ENCODE data around the gene MRPS31. TPM values are rescaled to one million over a fixed set of nuclear protein-coding genes. Genes with fewer than 3 reads are reported as not detected.

MRPS31 gene
- 25.8 and 30.0 TPM in 2 replicates for total RNA-seq (2014; rRNA removed; shearing (Covaris generic))

DNA sequence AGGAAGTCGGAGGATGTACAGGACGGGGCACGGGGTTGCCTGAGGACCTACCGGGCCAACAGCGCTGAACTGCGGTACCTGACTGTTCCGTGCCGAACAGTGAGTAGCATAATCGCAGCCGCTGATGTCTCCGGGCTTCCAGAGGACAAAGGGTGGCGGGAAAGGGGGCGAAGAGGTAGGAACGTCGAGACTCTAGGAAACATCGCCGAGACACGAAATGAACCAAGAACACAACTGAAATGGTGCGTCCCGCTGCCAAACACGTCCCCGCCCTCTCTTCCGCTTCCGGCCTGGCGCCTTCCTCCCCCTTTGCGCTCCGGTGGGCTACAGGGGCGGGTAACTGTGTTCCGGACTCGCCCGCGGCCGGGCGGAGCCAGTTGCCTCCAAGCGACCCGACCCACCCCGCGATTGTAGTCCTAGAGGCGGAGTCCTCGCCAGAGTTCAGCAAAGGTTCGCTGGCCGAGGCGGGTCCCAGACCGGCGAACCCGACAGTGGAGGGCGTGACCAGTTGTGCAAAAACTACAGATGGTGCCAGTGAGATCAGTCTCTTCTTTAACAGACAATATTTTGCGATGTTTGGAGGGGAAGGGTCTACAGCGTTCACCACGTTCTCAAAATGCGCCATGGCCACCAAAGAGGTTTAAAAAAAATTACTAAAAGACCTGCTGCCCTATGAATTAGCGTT, at the start of gene MRPS31:
Gene MRPS31, minus strand, starts transcription at position 257 of the 685 bp plus-strand sequence. Its CDS starts 54 bp downstream, at position 203.

DNA sequence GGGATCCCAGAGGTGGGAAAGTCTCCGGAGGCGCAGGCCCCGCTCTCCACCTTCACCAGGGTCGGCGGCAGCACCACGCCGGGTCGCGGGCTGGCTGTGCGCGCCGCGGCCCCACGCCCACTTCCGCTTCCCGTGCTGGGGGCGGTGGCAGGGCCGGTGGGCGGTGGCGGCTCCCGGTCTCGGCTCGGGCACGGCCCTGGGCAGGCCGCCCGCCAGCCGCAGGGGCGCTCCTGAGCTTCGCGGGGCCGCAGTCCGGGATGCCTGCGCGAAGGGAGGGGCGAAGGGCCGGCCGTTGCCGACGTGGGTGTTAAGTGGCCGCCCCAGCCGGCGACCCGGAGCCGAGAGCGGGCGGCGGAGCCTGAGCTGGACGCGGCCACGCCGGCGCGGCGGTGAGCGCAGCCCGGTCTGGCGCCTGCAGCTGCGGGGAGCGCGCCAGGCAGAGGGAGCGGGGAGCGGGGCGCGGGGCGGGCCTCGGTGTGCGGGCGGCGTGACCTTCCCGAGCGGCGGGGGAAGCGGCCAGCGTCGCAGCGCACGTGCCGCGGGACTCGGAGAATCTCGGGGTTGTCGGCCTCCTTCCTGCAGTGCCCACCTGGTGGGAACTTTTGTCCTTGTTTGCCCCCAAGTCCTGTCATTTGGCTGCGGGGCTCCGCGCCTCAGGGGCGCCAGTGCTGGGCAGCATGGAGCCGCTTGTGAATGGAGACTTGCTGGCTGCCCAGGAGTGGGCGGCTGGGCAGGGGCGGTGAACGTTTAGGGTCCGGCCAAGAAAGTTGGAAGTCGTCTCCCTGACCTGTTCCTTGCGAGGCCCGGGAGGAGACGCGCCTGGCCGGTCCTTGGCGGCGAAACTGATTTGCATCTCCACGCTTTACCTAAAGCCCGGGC, 18.5 kb upstream of the MRPS31 start, which contains the start of gene SLC25A15:
Gene SLC25A15, plus strand, starts transcription at position 337 of the 879 bp plus-strand sequence. CDS start 3,616 bp downstream, outside the sequence.

Small RNA genes within 50 kb of the gene (small RNA-seq; reads per million reads assigned to genes)
- not detected for gene MIR320D1
- not detected for gene MIR621
- gene RF00017: not detected

Other genes with a start within 250 kb of the MRPS31 start
- 1.1 and 1.3 TPM in 2 replicates for gene FOXO1, start 104.5 kb downstream of the MRPS31 start, total RNA-seq (2014; rRNA removed; shearing (Covaris generic))
- 28.7 and 33.2 TPM in 2 replicates for gene SLC25A15, start 18.4 kb upstream of the MRPS31 start, total RNA-seq (2014; rRNA removed; shearing (Covaris generic))
- 16.2 and 16.3 TPM in 2 replicates for gene ELF1, start 248.1 kb upstream of the MRPS31 start, total RNA-seq (2014; rRNA removed; shearing (Covaris generic))